GM23338 (cell line): ENCODE results near the gene MSS51. TPM values are rescaled to one million over a fixed set of nuclear protein-coding genes. Genes with fewer than 3 reads are reported as not detected.

ENCODE experiments used
- ATAC-seq: fragments of 200-7000 bp; cut with Tn5 transposase; 3 replicates; pipeline ENCODE4 v1.9.1; 2020
- DNase-seq: peaks from one replicate; pipeline ENCODE4 v3.0.0-alpha.2; 2015; ENCODE audit warnings: low spot score
- H2AFZ ChIP-seq: fragments of 200-600 bp; sonication (generic); 2 replicates; pipeline ENCODE4 v1.8.0; 2016; ENCODE audit warnings: antibody characterized with exemption, mild to moderate bottlenecking, moderate library complexity
- H3F3A ChIP-seq: fragments of 200-600 bp; sonication (generic); replicated peaks from 2 replicates; pipeline ENCODE4 v1.8.0; 2017; ENCODE audit warnings: antibody characterized with exemption, mixed run types, low read depth
- H3K27ac ChIP-seq: fragments of 200-600 bp; sonication (generic); 2 replicates; pipeline ENCODE4 v1.6.1; 2016; ENCODE audit warnings: low read depth
- H3K27me3 ChIP-seq: fragments of 200-600 bp; sonication (generic); 2 replicates; pipeline ENCODE4 v1.8.0; 2016; ENCODE audit warnings: mild to moderate bottlenecking, mixed run types, moderate library complexity; ENCODE audit not compliant: insufficient read depth
- H3K36me3 ChIP-seq: fragments of 200-600 bp; sonication (generic); 2 replicates; pipeline ENCODE4 v1.8.0; 2016; ENCODE audit warnings: mild to moderate bottlenecking; ENCODE audit not compliant: insufficient read depth
- H3K4me1 ChIP-seq: fragments of 200-600 bp; sonication (generic); 2 replicates; pipeline ENCODE4 v1.8.0; 2016; ENCODE audit warnings: mild to moderate bottlenecking, moderate library complexity; ENCODE audit not compliant: insufficient read depth
- H3K4me2 ChIP-seq: fragments of 200-600 bp; sonication (generic); 2 replicates; pipeline ENCODE4 v1.7.1; 2017; ENCODE audit warnings: mixed run types
- H3K4me3 ChIP-seq: fragments of 200-600 bp; sonication (generic); 2 replicates; pipeline ENCODE4 v1.6.1; 2016; ENCODE audit warnings: mixed run types
- H3K79me2 ChIP-seq: fragments of 200-600 bp; sonication (generic); replicated peaks from 2 replicates; pipeline ENCODE4 v1.8.0; 2017; ENCODE audit warnings: mild to moderate bottlenecking; ENCODE audit not compliant: insufficient read depth
- H3K9me2 ChIP-seq: fragments of 200-600 bp; sonication (generic); 2 replicates; pipeline ENCODE4 v1.8.0; 2017; ENCODE audit not compliant: insufficient read depth
- H4K20me1 ChIP-seq: fragments of 200-600 bp; sonication (generic); replicated peaks from 2 replicates; pipeline ENCODE4 v1.8.0; 2017; ENCODE audit warnings: mild to moderate bottlenecking; ENCODE audit not compliant: insufficient read depth
- H3K27ac Mint-ChIP-seq: 2 replicates; pipeline ENCODE4 v1.8.0; 2020; ENCODE audit warnings: inconsistent platforms, mild to moderate bottlenecking, moderate library complexity, mixed read lengths
- H3K27me3 Mint-ChIP-seq: 3 replicates; pipeline ENCODE4 v1.8.0; 2022; ENCODE audit warnings: low read depth, mild to moderate bottlenecking, moderate library complexity, mixed read lengths, inconsistent platforms; ENCODE audit not compliant: insufficient read depth, poor library complexity
- H3K36me3 Mint-ChIP-seq: 3 replicates; pipeline ENCODE4 v1.8.0; 2021; ENCODE audit warnings: low read depth, mild to moderate bottlenecking, inconsistent platforms, moderate library complexity, mixed read lengths
- H3K4me1 Mint-ChIP-seq: 3 replicates; pipeline ENCODE4 v1.8.0; 2020; ENCODE audit warnings: mild to moderate bottlenecking, inconsistent platforms, mixed read lengths
- H3K4me3 Mint-ChIP-seq: 3 replicates; pipeline ENCODE4 v1.8.0; 2021; ENCODE audit warnings: moderate library complexity, mild to moderate bottlenecking, inconsistent platforms, mixed read lengths
- H3K9me3 Mint-ChIP-seq: 3 replicates; pipeline ENCODE4 v1.8.0; 2020; ENCODE audit warnings: moderate library complexity, mild to moderate bottlenecking, inconsistent platforms, mixed read lengths
- CTCF ChIP-seq, 2 experiments: fragments of 200-600 bp in 1 of 2; sonication (generic) in 1 of 2; conservative IDR thresholded peaks; 2 replicates each; pipeline versions ENCODE4 v1.5.1 to v1.6.1; 2016 to 2017; ENCODE audit warnings: antibody characterized with exemption in 2 of 2, low read depth in 2 of 2, mild to moderate bottlenecking in 2 of 2, moderate library complexity in 1 of 2
- EZH2 ChIP-seq: fragments of 200-600 bp; sonication (generic); IDR thresholded peaks from one replicate; pipeline ENCODE4 v1.8.0; 2017; ENCODE audit warnings: antibody characterized with exemption, mild to moderate bottlenecking, low read depth; ENCODE audit not compliant: unreplicated experiment
- EZH2phosphoT487 ChIP-seq: fragments of 200-600 bp; sonication (generic); IDR thresholded peaks from one replicate; pipeline ENCODE4 v1.8.1; 2018; ENCODE audit warnings: antibody characterized with exemption; ENCODE audit not compliant: unreplicated experiment
- JUNB ChIP-seq: IDR thresholded peaks from one replicate; pipeline ENCODE4 v1.6.1; 2016; ENCODE audit warnings: antibody characterized with exemption; ENCODE audit not compliant: unreplicated experiment
- NANOG ChIP-seq: IDR thresholded peaks from 2 replicates; pipeline ENCODE4 v1.6.1; 2016; ENCODE audit warnings: antibody characterized with exemption, borderline replicate concordance
- POLR2AphosphoS5 ChIP-seq: IDR thresholded peaks from 2 replicates; pipeline ENCODE4 v1.6.1; 2016; ENCODE audit warnings: antibody characterized with exemption, low read depth
- REST ChIP-seq: IDR thresholded peaks from one replicate; pipeline ENCODE4 v1.6.1; 2018; ENCODE audit warnings: antibody characterized with exemption; ENCODE audit not compliant: unreplicated experiment
- ZNF114 ChIP-seq: fragments of 250-450 bp; sonication (Bioruptor Pico); IDR thresholded peaks from 2 replicates; pipeline ENCODE4 v1.5.0; 2020; ENCODE audit warnings: mild to moderate bottlenecking, moderate library complexity
- ZNF331 ChIP-seq: fragments of 250-450 bp; sonication (Bioruptor Pico); IDR thresholded peaks from 2 replicates; pipeline ENCODE4 v1.5.0; 2020; ENCODE audit warnings: low read depth, mild to moderate bottlenecking, moderate library complexity
- polyA plus RNA-seq: library from polyadenylated mRNA; unstranded; fragments of >200 nt; fragmentation: Nextera tagmentation; extraction: Ambion mirVana; gene quantifications from 2 replicates; pipeline ENCODE4 v1.2.1, GENCODE V29; 2016
- total RNA-seq: library from RNA; depleted of rRNA; stranded (reverse); fragments of >200 nt; shearing (Covaris generic); gene quantifications from 2 replicates; pipeline ENCODE4 v1.2.3, GENCODE V29; 2014
- TF ChIP-seq, protein P1 (sequence below): IDR thresholded peaks from 2 replicates; pipeline ENCODE4 v1.6.1; 2016; ENCODE audit warnings: antibody characterized with exemption

Gene MSS51
- total and polyA plus RNA-seq, 2 experiments from 2014 or later = 1.1 to 5.1 TPM

- no peak overlapping the region for H3K4me3 ChIP-seq
- peaks cover 47% of the 10 kb centered on the region for H3K36me3 Mint-ChIP-seq
- no peak overlapping the region for H3K27ac Mint-ChIP-seq
- H3K27ac ChIP-seq = no peak overlapping the region
- H3K4me1 Mint-ChIP-seq = no peaks in the 10 kb centered on the region
- no peak overlapping the region for H3K4me2 ChIP-seq
- no peak overlapping the region for H3K4me3 Mint-ChIP-seq
- H3K79me2 ChIP-seq = peaks cover 10% of the 10 kb centered on the region
- H3F3A ChIP-seq = no peaks in the 10 kb centered on the region
- no peak for ATAC-seq
- no peaks in the 10 kb centered on the region for H3K27me3 Mint-ChIP-seq
- no peak for DNase-seq
- no peaks in the 10 kb centered on the region for H3K4me1 ChIP-seq
- H3K9me3 Mint-ChIP-seq = no peaks in the 10 kb centered on the region
- no peaks in the 10 kb centered on the region for H3K9me2 ChIP-seq
- H3K36me3 ChIP-seq = peaks cover 10% of the 10 kb centered on the region
- H3K27me3 ChIP-seq = no peaks in the 10 kb centered on the region
- peaks cover 7% of the 10 kb centered on the region; the same call in 1 of the 2 replicates for H4K20me1 ChIP-seq
- no peak overlapping the region for H2AFZ ChIP-seq
- TF ChIP-seq EZH2 (no peak), ZNF331 (CRISPR knock-in tag) (no peak), EZH2phosphoT487 (no peak)
Observed at GRCh38 chr10:73388228-73388627, 45.1 kb downstream of the MSS51 start.

DNA sequence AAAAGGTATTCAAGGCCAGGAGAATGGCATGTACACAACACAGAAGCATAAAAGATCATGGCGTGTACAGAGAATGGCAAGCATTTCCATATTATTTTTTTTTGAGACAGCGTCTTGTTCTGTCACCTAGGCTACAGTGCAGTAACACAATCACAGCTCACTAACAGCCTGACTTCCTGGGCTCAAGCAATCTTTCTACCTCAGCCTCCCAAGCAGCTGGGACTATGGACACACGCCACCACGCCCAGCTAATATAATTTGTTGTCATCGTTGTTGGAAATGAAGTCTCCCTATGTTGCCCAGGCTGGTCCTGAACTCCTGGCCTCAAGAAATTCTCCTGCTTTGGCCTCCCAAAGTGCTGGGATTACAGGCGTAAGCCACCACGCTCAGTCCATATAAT, 46.8 kb downstream of the MSS51 start:
- H3K4me2 ChIP-seq = no peak overlapping the region
- H3F3A ChIP-seq = no peaks in the 10 kb centered on the region
- H3K4me1 Mint-ChIP-seq = no peaks in the 10 kb centered on the region
- H3K79me2 ChIP-seq = peaks cover 4% of the 10 kb centered on the region; the same call in 1 of the 2 replicates
- peaks cover 3% of the 10 kb centered on the region; the same call in 1 of the 2 replicates for H4K20me1 ChIP-seq
- H3K4me3 ChIP-seq = no peak overlapping the region
- no peaks in the 10 kb centered on the region for H3K9me2 ChIP-seq
- H3K4me1 ChIP-seq = no peaks in the 10 kb centered on the region
- peaks cover 18% of the 10 kb centered on the region for H3K36me3 ChIP-seq
- ATAC-seq = no peak
- peaks cover 48% of the 10 kb centered on the region for H3K36me3 Mint-ChIP-seq
- no peak overlapping the region for H3K27ac ChIP-seq
- no peak overlapping the region for H2AFZ ChIP-seq
- no peaks in the 10 kb centered on the region for H3K27me3 Mint-ChIP-seq
- no peaks in the 10 kb centered on the region for H3K27me3 ChIP-seq
- H3K4me3 Mint-ChIP-seq = no peak overlapping the region
- no peaks in the 10 kb centered on the region for H3K9me3 Mint-ChIP-seq
- no peak overlapping the region for H3K27ac Mint-ChIP-seq
- no peak for DNase-seq
- TF ChIP-seq ZNF331 (CRISPR knock-in tag) (no peak), POLR2AphosphoS5 (no peak), CTCF (conservative IDR thresholded peaks at IDR 0.05; ENCODE audit: low read depth in 2 of 2) (no peak), JUNB (no peak), REST (no peak), EZH2 (no peak), EZH2phosphoT487 (no peak), NANOG (no peak), ZNF114 (CRISPR knock-in tag) (no peak)
- TF ChIP-seq, protein P1, sequence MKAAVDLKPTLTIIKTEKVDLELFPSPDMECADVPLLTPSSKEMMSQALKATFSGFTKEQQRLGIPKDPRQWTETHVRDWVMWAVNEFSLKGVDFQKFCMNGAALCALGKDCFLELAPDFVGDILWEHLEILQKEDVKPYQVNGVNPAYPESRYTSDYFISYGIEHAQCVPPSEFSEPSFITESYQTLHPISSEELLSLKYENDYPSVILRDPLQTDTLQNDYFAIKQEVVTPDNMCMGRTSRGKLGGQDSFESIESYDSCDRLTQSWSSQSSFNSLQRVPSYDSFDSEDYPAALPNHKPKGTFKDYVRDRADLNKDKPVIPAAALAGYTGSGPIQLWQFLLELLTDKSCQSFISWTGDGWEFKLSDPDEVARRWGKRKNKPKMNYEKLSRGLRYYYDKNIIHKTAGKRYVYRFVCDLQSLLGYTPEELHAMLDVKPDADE = no peak
